ENCODE data around the gene TAF4. TPM values are rescaled to one million over a fixed set of nuclear protein-coding genes. Genes with fewer than 3 reads are reported as not detected.
A peak's percentile ranks its signal among the peaks of the same experiment; 100 is the strongest.

The TAF4 gene
- total and polyA plus RNA-seq, 2 of the 13 experiments (the other 11 are each of a cell fraction or from before 2014, with no cell fraction given) = 5.9 to 12.0 TPM

- TF ChIP-seq ZBTB49 (CRISPR knock-in tag; IDR thresholded peaks at IDR 0.05; ENCODE audit: borderline replicate concordance) = no peak
- TF ChIP-seq ZBTB26 (CRISPR knock-in tag; IDR thresholded peaks at IDR 0.05; ENCODE audit: borderline replicate concordance) = no peak
- 0 out of 2 replicates have a peak, but pooled peaks have one; percentile 7 for TF ChIP-seq ZNF317 (CRISPR knock-in tag; IDR thresholded peaks at IDR 0.05)
- no peak for TF ChIP-seq ZNF543 (CRISPR knock-in tag; IDR thresholded peaks at IDR 0.05)
- TF ChIP-seq ZSCAN21 (CRISPR knock-in tag; IDR thresholded peaks at IDR 0.05; ENCODE audit: borderline replicate concordance) = 0 out of 2 replicates have a peak, but pooled peaks have one; percentile 9
- no peak for TF ChIP-seq ZNF10 (CRISPR knock-in tag; IDR thresholded peaks at IDR 0.05; ENCODE audit: borderline replicate concordance, low read depth)
- no peak for TF ChIP-seq GATAD1 (CRISPR knock-in tag; IDR thresholded peaks at IDR 0.05)
- peak; percentile 12; the same call in 1 of the 2 replicates for TF ChIP-seq ZNF879 (CRISPR knock-in tag; IDR thresholded peaks at IDR 0.05)
- TF ChIP-seq NFE2L2 (IDR thresholded peaks at IDR 0.05; ENCODE audit: low read length) = no peak
Observed at GRCh38 chr20:62031462-62032092, 34.1 kb downstream of the TAF4 start (continued).

All from HepG2 (cell line).